H1 (cell line): ENCODE measurements around the gene TVP23A. TPM values are rescaled to one million over a fixed set of nuclear protein-coding genes. Genes with fewer than 3 reads are reported as not detected.

ENCODE experiments used
- CTCF ChIA-PET: fragments of 300-600 bp; sonication (Branson Sonifier 250); formaldehyde crosslinking; loops from one replicate; lab custom pipeline; 2021; ENCODE audit not compliant: partially characterized antibody; lab: Charles Lee
- POLR2A ChIA-PET: fragments of 300-600 bp; sonication (Branson Sonifier 250); formaldehyde crosslinking; loops from one replicate; lab custom pipeline; 2021; ENCODE audit warnings: inconsistent platforms; ENCODE audit not compliant: partially characterized antibody; lab: Charles Lee
- DNase-seq, 2 experiments: peaks; one replicate each; pipeline versions ENCODE4 v3.0.0 to v3.0.0-alpha.2; 2010 to 2022; ENCODE audit warnings: low spot score in 2 of 2, low read depth in 1 of 2, mixed read lengths in 1 of 2
- FAIRE-seq: peaks from 2 replicates; lab custom pipeline; 2011; peaks lifted over from hg19 to GRCh38; lab: Jason Lieb, UNC
- H2AFZ ChIP-seq: 2 replicates; pipeline ENCODE4 v1.8.1; 2012; ENCODE audit warnings: low read length, inconsistent platforms
- H2AK5ac ChIP-seq: 2 replicates; pipeline ENCODE4 v1.6.1; 2013; ENCODE audit warnings: low read depth, low read length
- H2BK120ac ChIP-seq: replicated peaks from 2 replicates; pipeline ENCODE3; 2013; ENCODE audit warnings: low read depth, low read length, inconsistent platforms
- H2BK12ac ChIP-seq: 2 replicates; pipeline ENCODE4 v1.6.1; 2013; ENCODE audit warnings: low read depth, low read length
- H2BK15ac ChIP-seq: 2 replicates; pipeline ENCODE4 v1.6.1; 2013; ENCODE audit warnings: low read length
- H2BK20ac ChIP-seq: 2 replicates; pipeline ENCODE4 v1.6.1; 2013; ENCODE audit warnings: low read length
- H2BK5ac ChIP-seq: 2 replicates; pipeline ENCODE4 v1.6.1; 2013; ENCODE audit warnings: low read depth, low read length
- H3K14ac ChIP-seq: 2 replicates; pipeline ENCODE4 v1.6.1; 2013; ENCODE audit warnings: inconsistent platforms; ENCODE audit not compliant: insufficient read length
- H3K18ac ChIP-seq: 2 replicates; pipeline ENCODE4 v1.6.1; 2013; ENCODE audit warnings: low read length; ENCODE audit errors: extremely low read depth
- H3K23ac ChIP-seq: 2 replicates; pipeline ENCODE4 v1.6.1; 2013; ENCODE audit warnings: inconsistent platforms; ENCODE audit not compliant: insufficient read length
- H3K23me2 ChIP-seq: 2 replicates; pipeline ENCODE4 v1.6.1; 2013; ENCODE audit warnings: low read depth, low read length
- H3K27ac ChIP-seq: 2 replicates; pipeline ENCODE4 v1.6.1; 2011; ENCODE audit warnings: low read depth, low read length, inconsistent platforms
- H3K27me3 ChIP-seq, 4 experiments: replicated peaks in 1 of 4; 1 replicate in 1 of 4; 2 replicates in 3 of 4; pipeline versions ENCODE4 v1.6.1 to v1.8.1; 2011 to 2013; ENCODE audit warnings: low read length in 3 of 4, mild to moderate bottlenecking in 3 of 4, inconsistent platforms in 2 of 4, mixed read lengths in 2 of 4, moderate library complexity in 1 of 4; ENCODE audit not compliant: control insufficient read depth in 3 of 4, insufficient read depth in 3 of 4; ENCODE audit errors: extremely low read depth in 1 of 4
- H3K36me3 ChIP-seq, 4 experiments: 2 replicates each; pipeline versions ENCODE4 v1.6.1 to v1.8.1; 2011 to 2013; ENCODE audit warnings: mild to moderate bottlenecking in 4 of 4, low read length in 3 of 4, moderate library complexity in 2 of 4, control low read depth in 1 of 4, inconsistent platforms in 1 of 4; ENCODE audit not compliant: insufficient read depth in 4 of 4, control insufficient read depth in 2 of 4
- H3K4ac ChIP-seq: replicated peaks from 2 replicates; pipeline ENCODE3; 2013; ENCODE audit warnings: low read length, low read depth, mixed read lengths, inconsistent platforms; ENCODE audit not compliant: insufficient read length
- H3K4me1 ChIP-seq, 4 experiments: replicated peaks in 1 of 4; 1 replicate in 1 of 4; 2 replicates in 3 of 4; pipeline versions ENCODE4 v1.6.1 to v1.8.1; 2011 to 2013; ENCODE audit warnings: low read length in 3 of 4, inconsistent platforms in 2 of 4, mixed read lengths in 1 of 4; ENCODE audit not compliant: insufficient read depth in 4 of 4, control insufficient read depth in 3 of 4
- H3K4me2 ChIP-seq, 2 experiments: 2 replicates each; pipeline versions ENCODE4 v1.6.1 to v1.8.1; 2011 to 2013; ENCODE audit warnings: low read depth in 2 of 2, low read length in 2 of 2, control low read depth in 1 of 2, inconsistent platforms in 1 of 2, mild to moderate bottlenecking in 1 of 2; ENCODE audit not compliant: insufficient read depth in 1 of 2
- H3K4me3 ChIP-seq, 4 experiments: fragments of 200-600, 300-600 bp in 1 of 4; sonication (generic), shearing (Covaris generic), sonication (Bioruptor Twin) in 1 of 4; 2 replicates each; pipeline versions ENCODE4 v1.5.1 to v1.8.1; 2011 to 2016; ENCODE audit warnings: low read length in 4 of 4, low read depth in 3 of 4, control low read depth in 2 of 4, inconsistent platforms in 2 of 4, mild to moderate bottlenecking in 2 of 4, mixed read lengths in 1 of 4, moderate library complexity in 1 of 4; ENCODE audit not compliant: insufficient read depth in 2 of 4; ENCODE audit errors: extremely low read depth in 1 of 4
- H3K56ac ChIP-seq: replicated peaks from 2 replicates; pipeline ENCODE3; 2013; ENCODE audit warnings: low read depth, mild to moderate bottlenecking, mixed read lengths, low read length, inconsistent platforms; ENCODE audit not compliant: insufficient read length
- H3K79me1 ChIP-seq: 2 replicates; pipeline ENCODE4 v1.6.1; 2013; ENCODE audit warnings: low read depth, low read length, control low read depth
- H3K79me2 ChIP-seq, 2 experiments: 2 replicates each; pipeline versions ENCODE4 v1.6.1 to v1.8.1; 2012 to 2013; ENCODE audit warnings: low read length in 2 of 2, mild to moderate bottlenecking in 2 of 2, inconsistent platforms in 1 of 2; ENCODE audit not compliant: insufficient read depth in 2 of 2, control insufficient read depth in 1 of 2
- H3K9ac ChIP-seq, 4 experiments: replicated peaks in 1 of 4; 1 replicate in 1 of 4; 2 replicates in 3 of 4; pipeline versions ENCODE4 v1.6.1 to v1.8.1; 2011 to 2013; ENCODE audit warnings: low read depth in 3 of 4, low read length in 3 of 4, control low read depth in 2 of 4, mild to moderate bottlenecking in 2 of 4, moderate library complexity in 2 of 4, inconsistent platforms in 1 of 4; ENCODE audit errors: extremely low read depth in 1 of 4
- H3K9me3 ChIP-seq, 2 experiments: 2 replicates each; pipeline versions ENCODE4 v1.6.1 to v1.8.1; 2012 to 2013; ENCODE audit warnings: mild to moderate bottlenecking in 2 of 2, moderate library complexity in 2 of 2, control low read depth in 1 of 2, inconsistent platforms in 1 of 2, low read depth in 1 of 2, low read length in 1 of 2, mixed read lengths in 1 of 2; ENCODE audit not compliant: insufficient read depth in 2 of 2
- H4K20me1 ChIP-seq, 2 experiments: replicated peaks in 1 of 2; 2 replicates each; pipeline versions ENCODE3 to v1.8.1; 2011 to 2013; ENCODE audit warnings: inconsistent platforms in 2 of 2, low read length in 2 of 2, mild to moderate bottlenecking in 1 of 2; ENCODE audit not compliant: insufficient read depth in 2 of 2, control insufficient read depth in 1 of 2
- H4K5ac ChIP-seq: 2 replicates; pipeline ENCODE4 v1.6.1; 2013; ENCODE audit warnings: low read length, low read depth, mixed read lengths, inconsistent platforms; ENCODE audit not compliant: insufficient read length
- H4K8ac ChIP-seq: 2 replicates; pipeline ENCODE4 v1.8.0; 2013; ENCODE audit warnings: mild to moderate bottlenecking, moderate library complexity, low read length, inconsistent platforms; ENCODE audit not compliant: insufficient read depth; ENCODE audit errors: extremely low read depth
- H4K91ac ChIP-seq: replicated peaks from 2 replicates; pipeline ENCODE3; 2013; ENCODE audit warnings: low read length, mixed read lengths, inconsistent platforms; ENCODE audit not compliant: insufficient read length
- BACH1 ChIP-seq: IDR thresholded peaks from 2 replicates; pipeline ENCODE4 v1.6.1; 2012; ENCODE audit warnings: low read length, improper control_type of control experiment
- CBX8 ChIP-seq: fragments of 300-800, 300-1000 bp; sonication (generic); IDR thresholded peaks from 2 replicates; pipeline ENCODE4 v1.7.1; 2016; ENCODE audit warnings: low read depth, low read length, borderline replicate concordance
- CHD2 ChIP-seq: IDR thresholded peaks from 2 replicates; pipeline ENCODE4 v1.6.1; 2012; ENCODE audit warnings: low read length, improper control_type of control experiment
- CREB1 ChIP-seq: IDR thresholded peaks from 2 replicates; pipeline ENCODE4 v1.6.1; 2012; ENCODE audit warnings: inconsistent platforms
- CTCF ChIP-seq, 3 experiments: IDR thresholded peaks; 1 replicate in 2 of 3; 2 replicates in 1 of 3; pipeline versions ENCODE4 v1.5.1 to v1.6.1; 2011; ENCODE audit warnings: low read length in 3 of 3, mild to moderate bottlenecking in 3 of 3, inconsistent platforms in 2 of 3, low read depth in 1 of 3, moderate library complexity in 1 of 3; ENCODE audit not compliant: insufficient read depth in 1 of 3; ENCODE audit errors: control extremely low read depth in 1 of 3
- EZH2 ChIP-seq: fragments of 200-600 bp; sonication (generic); IDR thresholded peaks from 2 replicates; pipeline ENCODE4 v1.7.1; 2012; ENCODE audit warnings: low read depth, mild to moderate bottlenecking, moderate library complexity, low read length, inconsistent platforms; ENCODE audit not compliant: severe bottlenecking
- GABPA ChIP-seq: IDR thresholded peaks from 2 replicates; pipeline ENCODE4 v1.6.1; 2011; ENCODE audit warnings: mild to moderate bottlenecking, low read length, moderate library complexity, borderline replicate concordance; ENCODE audit not compliant: insufficient read depth
- NANOG ChIP-seq: IDR thresholded peaks from 2 replicates; pipeline ENCODE4 v1.6.1; 2011; ENCODE audit warnings: low read length, low read depth, mild to moderate bottlenecking, inconsistent platforms; ENCODE audit not compliant: insufficient read depth, poor library complexity, severe bottlenecking
- RAD21 ChIP-seq, 2 experiments: IDR thresholded peaks in 1 of 2; conservative IDR thresholded peaks in 1 of 2; 2 replicates each; pipeline ENCODE4 v1.6.1; 2011; ENCODE audit warnings: low read depth in 2 of 2, low read length in 2 of 2, improper control_type of control experiment in 1 of 2, inconsistent platforms in 1 of 2, mild to moderate bottlenecking in 1 of 2, moderate library complexity in 1 of 2
- SP1 ChIP-seq: IDR thresholded peaks from 2 replicates; pipeline ENCODE4 v1.6.1; 2011; ENCODE audit warnings: low read depth, low read length
- SP2 ChIP-seq: IDR thresholded peaks from 2 replicates; pipeline ENCODE4 v1.6.1; 2012; ENCODE audit warnings: mild to moderate bottlenecking, low read length, inconsistent platforms
- TEAD4 ChIP-seq: IDR thresholded peaks from 2 replicates; pipeline ENCODE4 v1.6.1; 2012; ENCODE audit warnings: low read depth, low read length, inconsistent platforms, mixed read lengths
- WGBS, 2 experiments: shearing (Covaris generic) in 1 of 2; methylation state at CpG; one replicate each; pipeline versions ENCODE4 v1.1.6 to v1.1.7; 2013 to 2015; ENCODE audit warnings: low lambda C conversion rate in 2 of 2, mixed read lengths in 2 of 2, inconsistent platforms in 1 of 2, low coverage in 1 of 2, missing lambda C conversion rate in 1 of 2; ENCODE audit not compliant: insufficient replicate concordance in 2 of 2, insufficient coverage in 1 of 2, insufficient read length in 1 of 2; ENCODE audit errors: extremely low coverage in 1 of 2, missing lambda C conversion rate in 1 of 2; 5-methylcytosine and 5-hydroxymethylcytosine counted together
- polyA plus RNA-seq, 7 experiments: library from polyadenylated mRNA; depleted of rRNA in 3 of 7; stranded (reverse) in 5 of 7; unstranded in 2 of 7; fragments of >200 nt in 5 of 7; fragments of 200-250 nt in 2 of 7; gene quantifications; 1 replicate in 5 of 7; 2 replicates in 1 of 7; 4 replicates in 1 of 7; pipeline versions ENCODE4 v1.2.1 to v1.2.3, GENCODE V29; 2011 to 2013; ENCODE audit warnings: missing spikeins in 2 of 7, mixed read lengths in 2 of 7
- total RNA-seq: library from RNA; stranded (reverse); fragmentation: NEBNext Ultra II Directional; extraction: Animal tissue kit (Norgen Biotek cat#: 25700); gene quantifications from 2 replicates; pipeline ENCODE4 v1.2.1, GENCODE V29; 2021

The TVP23A gene
- total and polyA plus RNA-seq, 2 of the 8 experiments (the other 6 are each of a cell fraction or from before 2014, with no cell fraction given), result 2.2 to 3.1 TPM

- no peak overlapping the region for H4K5ac ChIP-seq
- 89% methylated on average over 4 of the region's 4 CpGs; no CpG with 5 or more reads in 1 of the 2 experiments for WGBS, 2 experiments
- no peaks in the 10 kb centered on the region for H3K79me1 ChIP-seq
- no peak overlapping the region for H2AFZ ChIP-seq
- no peak overlapping the region for H3K9ac ChIP-seq
- H2BK12ac ChIP-seq, result no peak overlapping the region
- H3K36me3 ChIP-seq, result peaks cover 0 to 17% (median 11%) of the 10 kb centered on the region in 4 experiments; a peak in 6 of 8 replicates
- no peak overlapping the region for H2BK20ac ChIP-seq
- no peak for DNase-seq
- H3K23ac ChIP-seq, result no peak overlapping the region
- H3K4me3 ChIP-seq, result no peak overlapping the region
- no peaks in the 10 kb centered on the region for H3K27me3 ChIP-seq
- no peak overlapping the region for H3K4me2 ChIP-seq
- H3K23me2 ChIP-seq, result no peaks in the 10 kb centered on the region
- no peak overlapping the region for H3K56ac ChIP-seq
- no peak overlapping the region for H3K27ac ChIP-seq
- H4K20me1 ChIP-seq, result no peaks in the 10 kb centered on the region
- no peak overlapping the region for H3K18ac ChIP-seq
- TF ChIP-seq NANOG (no peak), SP1 (no peak), SP2 (no peak), CTCF (IDR thresholded peaks at IDR 0.05; ENCODE audit: control extremely low read depth in 1 of 3, insufficient read depth in 1 of 3, low read depth in 1 of 3, low read length in 3 of 3) (no peak), GABPA (no peak), CREB1 (no peak), BACH1 (no peak), TEAD4 (no peak), CBX8 (no peak), EZH2 (no peak), RAD21 (IDR thresholded peaks at IDR 0.05 in 1 of 2, conservative IDR thresholded peaks at IDR 0.05 in 1 of 2; ENCODE audit: low read depth in 2 of 2, low read length in 2 of 2) (no peak), CHD2 (no peak)
- H3K4ac ChIP-seq, result no peak overlapping the region
- ChIA-PET POLR2A (no interaction called here), CTCF (interaction anchor here (0.8 to 0.9 kb wide), 2 partner anchors 152 to 552 kb away, joined by 3 read pairs; no protein-coding TSS in a partner anchor)
- no peak overlapping the region for H4K8ac ChIP-seq
- no peak overlapping the region for H4K91ac ChIP-seq
- H2BK120ac ChIP-seq, result no peak overlapping the region
- FAIRE-seq, result no peak
- H3K79me2 ChIP-seq, result no peaks in the 10 kb centered on the region
- H2BK5ac ChIP-seq, result no peak overlapping the region
- no peaks in the 10 kb centered on the region for H3K9me3 ChIP-seq
- no peak overlapping the region for H2AK5ac ChIP-seq
- no peaks in the 10 kb centered on the region for H3K4me1 ChIP-seq
- H2BK15ac ChIP-seq, result no peak overlapping the region
- no peak overlapping the region for H3K14ac ChIP-seq
These were observed 63.7 kb downstream of the TVP23A start for GRCh38 chr16:10754941-10755340.
